GM06990 (cell line): ENCODE data around the gene SAXO2.
"Not testable (repeated sequence)": the region's sequence is repeated elsewhere in the genome, so short reads cannot be mapped to it uniquely, and the experiment has no call there.

Experiments
- DNase-seq: peaks from one replicate; pipeline ENCODE4 v3.0.0-alpha.2; 2011; ENCODE audit not compliant: insufficient read length; ENCODE audit errors: extremely low read depth
- H3K27me3 ChIP-seq: replicated peaks from 2 replicates; pipeline ENCODE4 v1.6.0; 2011; ENCODE audit warnings: low read length; ENCODE audit not compliant: control insufficient read depth, insufficient read depth
- H3K36me3 ChIP-seq: 2 replicates; pipeline ENCODE4 v1.5.1; 2011; ENCODE audit warnings: low read length; ENCODE audit not compliant: control insufficient read depth, insufficient read depth
- H3K4me3 ChIP-seq: replicated peaks from 2 replicates; pipeline ENCODE4 v1.5.1; 2011; ENCODE audit warnings: low read depth, mild to moderate bottlenecking, control low read depth, low read length
- TF ChIP-seq, protein P1 (sequence below): IDR thresholded peaks from 2 replicates; pipeline ENCODE4 v1.5.1; 2011; ENCODE audit warnings: low read length, control low read depth, mild to moderate bottlenecking, inconsistent platforms; ENCODE audit not compliant: insufficient read depth, poor library complexity, severe bottlenecking

Gene SAXO2

DNA sequence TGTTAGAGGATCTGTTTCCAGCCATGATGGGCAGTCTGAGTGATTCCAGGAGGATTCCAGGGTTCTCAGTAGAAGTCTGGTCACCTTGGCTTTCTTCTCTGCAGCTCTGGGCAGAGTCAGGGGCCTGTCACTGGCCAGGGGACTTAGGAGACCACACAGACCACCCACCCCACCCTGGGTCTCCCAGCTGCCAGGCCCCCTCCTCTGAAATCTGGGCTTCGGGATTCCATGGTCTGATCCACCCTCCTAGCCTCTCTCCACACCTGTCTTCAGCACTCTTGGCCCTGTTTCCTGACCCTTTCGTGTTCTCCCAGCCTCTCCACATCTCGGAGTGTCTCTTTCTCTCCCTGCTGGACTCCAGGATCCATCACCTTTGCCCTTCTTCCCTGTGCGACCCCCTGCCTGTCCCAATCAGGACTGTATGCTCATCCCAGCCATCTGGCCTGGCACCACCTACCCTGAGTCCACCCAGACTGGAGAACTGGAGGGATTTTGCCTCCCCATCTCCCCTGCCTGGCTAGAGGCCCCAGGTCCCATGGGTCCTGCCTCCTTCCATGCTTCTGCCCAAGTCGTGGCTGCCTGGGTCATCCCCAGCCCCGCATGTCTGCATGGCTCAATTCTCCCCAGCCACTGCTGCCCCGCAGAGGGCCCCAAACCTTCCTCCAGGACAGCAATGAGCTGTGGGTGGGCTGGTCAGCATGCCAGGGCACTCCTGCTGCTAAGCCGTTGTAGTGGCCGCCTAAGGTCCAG, 52.3 kb downstream of the SAXO2 start:
- H3K27me3 ChIP-seq = no peaks in the 10 kb centered on the region
- no peak for DNase-seq
- H3K4me3 ChIP-seq = no peak overlapping the region
- H3K36me3 ChIP-seq = no peaks in the 10 kb centered on the region
- TF ChIP-seq, protein P1, sequence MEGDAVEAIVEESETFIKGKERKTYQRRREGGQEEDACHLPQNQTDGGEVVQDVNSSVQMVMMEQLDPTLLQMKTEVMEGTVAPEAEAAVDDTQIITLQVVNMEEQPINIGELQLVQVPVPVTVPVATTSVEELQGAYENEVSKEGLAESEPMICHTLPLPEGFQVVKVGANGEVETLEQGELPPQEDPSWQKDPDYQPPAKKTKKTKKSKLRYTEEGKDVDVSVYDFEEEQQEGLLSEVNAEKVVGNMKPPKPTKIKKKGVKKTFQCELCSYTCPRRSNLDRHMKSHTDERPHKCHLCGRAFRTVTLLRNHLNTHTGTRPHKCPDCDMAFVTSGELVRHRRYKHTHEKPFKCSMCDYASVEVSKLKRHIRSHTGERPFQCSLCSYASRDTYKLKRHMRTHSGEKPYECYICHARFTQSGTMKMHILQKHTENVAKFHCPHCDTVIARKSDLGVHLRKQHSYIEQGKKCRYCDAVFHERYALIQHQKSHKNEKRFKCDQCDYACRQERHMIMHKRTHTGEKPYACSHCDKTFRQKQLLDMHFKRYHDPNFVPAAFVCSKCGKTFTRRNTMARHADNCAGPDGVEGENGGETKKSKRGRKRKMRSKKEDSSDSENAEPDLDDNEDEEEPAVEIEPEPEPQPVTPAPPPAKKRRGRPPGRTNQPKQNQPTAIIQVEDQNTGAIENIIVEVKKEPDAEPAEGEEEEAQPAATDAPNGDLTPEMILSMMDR = no peak

DNA sequence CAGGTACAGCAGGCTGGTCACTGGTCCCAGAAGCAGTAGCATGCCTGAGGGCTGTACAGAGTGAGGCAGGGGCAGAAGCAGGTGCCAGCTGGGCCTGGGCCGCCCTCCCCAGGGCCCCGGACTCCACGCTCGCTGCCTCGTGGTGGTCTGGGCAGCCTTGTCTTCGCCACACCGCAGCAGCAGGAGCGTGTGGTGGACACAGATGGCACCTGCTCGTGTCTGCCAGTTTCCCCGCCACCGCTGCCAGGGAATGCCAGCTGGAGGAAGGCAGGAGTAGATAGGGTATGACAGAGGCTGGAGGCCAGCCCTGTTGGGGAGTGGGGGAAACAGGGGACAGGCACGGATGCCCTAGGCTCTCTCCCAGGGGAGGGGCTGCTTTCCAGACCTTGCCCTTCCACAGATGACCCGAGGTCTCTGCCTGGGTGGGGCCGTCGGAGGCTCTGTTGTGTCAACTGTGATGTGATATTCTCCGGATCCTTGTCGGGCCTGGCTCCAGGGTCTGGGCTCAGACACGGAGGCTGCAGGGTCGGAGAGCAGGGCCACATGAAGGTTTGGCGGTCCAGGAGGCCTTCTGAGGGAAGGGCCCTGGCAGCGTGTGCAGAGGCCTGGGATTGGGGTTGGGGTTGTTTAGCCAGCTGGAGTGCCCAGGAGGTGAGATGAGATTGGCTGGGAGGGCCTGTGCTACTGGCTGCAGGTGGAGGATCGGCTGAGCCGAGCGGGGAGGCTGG, 53.1 kb downstream of the SAXO2 start:
- DNase-seq = no peak
- no peak overlapping the region for H3K4me3 ChIP-seq
- H3K27me3 ChIP-seq = no peaks in the 10 kb centered on the region
- H3K36me3 ChIP-seq = no peaks in the 10 kb centered on the region
- TF ChIP-seq, protein P1 = no peak

DNA sequence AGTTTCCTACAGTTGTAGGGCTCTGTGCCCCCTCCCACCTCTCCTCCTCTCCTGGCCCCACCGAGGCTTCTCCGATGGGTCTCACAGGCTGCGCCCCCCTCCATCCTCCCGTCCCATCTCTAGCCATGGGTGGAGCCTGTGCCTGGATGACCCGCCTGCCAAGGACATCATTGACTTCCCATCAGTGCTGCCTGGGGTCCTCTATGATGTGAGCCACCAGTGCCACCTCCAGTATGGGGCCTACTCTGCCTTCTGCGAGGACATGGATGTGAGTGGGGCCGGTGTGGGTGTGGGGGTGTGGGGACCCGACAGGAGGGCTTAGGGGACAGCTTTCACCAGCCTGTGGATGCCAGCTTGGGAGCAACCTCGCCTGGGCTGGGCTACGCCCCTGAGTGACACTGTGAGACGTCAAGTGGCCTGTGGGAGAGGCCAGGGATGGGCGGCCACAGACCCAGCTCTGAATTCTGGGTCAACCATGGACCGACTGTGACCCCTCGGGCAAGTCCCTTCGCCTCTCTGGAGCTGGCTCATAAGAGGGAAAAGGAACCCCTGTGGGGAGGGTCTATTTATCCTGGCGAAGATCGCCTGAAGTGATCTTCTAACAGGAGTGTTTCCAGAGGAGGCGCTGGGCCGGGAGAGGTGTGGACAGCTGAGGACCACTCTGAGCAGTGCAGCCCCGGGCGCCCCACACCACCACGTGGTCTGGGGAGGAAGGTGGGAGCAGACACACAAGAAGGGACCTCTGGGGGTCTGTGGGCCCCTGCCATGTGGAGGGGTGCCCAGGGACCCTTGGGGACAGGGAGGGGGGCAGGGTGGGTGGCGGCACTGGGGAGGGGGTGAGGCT, 53.9 kb downstream of the SAXO2 start:
- not testable (repeated sequence) for H3K36me3 ChIP-seq, H3K27me3 ChIP-seq, DNase-seq, H3K4me3 ChIP-seq

DNA sequence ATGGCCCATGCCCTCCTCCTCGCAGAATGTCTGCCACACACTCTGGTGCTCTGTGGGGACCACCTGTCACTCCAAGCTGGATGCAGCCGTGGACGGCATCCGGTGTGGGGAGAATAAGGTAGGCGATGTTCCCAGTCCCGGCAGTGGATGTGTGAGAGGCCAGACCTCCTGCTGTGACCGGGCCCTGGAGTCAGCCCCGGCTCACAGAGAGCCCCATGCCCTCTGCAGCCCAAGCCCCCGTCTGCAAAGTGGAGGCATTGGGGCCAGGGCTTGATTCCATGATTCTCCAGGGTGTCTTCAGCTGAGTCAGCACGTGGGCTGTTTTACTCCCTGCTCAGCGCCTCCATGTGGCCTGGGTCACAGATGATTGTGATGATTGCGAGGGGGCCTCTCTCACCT, 54.5 kb downstream of the SAXO2 start:
- Histone ChIP-seq H3K4me3 (no peak overlapping the region), H3K36me3 (no peaks in the 10 kb centered on the region), H3K27me3 (no peaks in the 10 kb centered on the region)
- TF ChIP-seq, protein P1 = no peak
- no peak for DNase-seq

DNA sequence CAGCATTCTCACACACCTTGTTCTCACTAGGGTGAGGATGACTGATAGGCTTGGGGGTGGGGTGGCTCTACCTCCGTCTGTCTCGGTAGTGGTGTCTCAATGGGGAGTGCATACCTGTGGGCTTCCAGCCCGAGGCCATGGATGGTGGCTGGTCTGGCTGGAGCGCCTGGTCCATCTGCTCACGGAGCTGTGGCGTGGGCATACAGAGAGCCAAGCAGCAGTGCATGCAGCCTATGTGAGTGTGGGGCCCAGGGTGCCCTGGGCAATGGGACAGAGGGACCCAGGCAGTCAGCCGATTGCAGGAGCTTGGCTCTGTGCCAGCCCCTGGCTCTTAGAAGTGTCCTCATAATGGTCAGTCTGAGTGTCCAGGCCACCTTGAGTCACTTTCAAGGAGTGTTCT, 54.9 kb downstream of the SAXO2 start:
- DNase-seq, H3K27me3 ChIP-seq, H3K4me3 ChIP-seq, H3K36me3 ChIP-seq: not testable (repeated sequence)

DNA sequence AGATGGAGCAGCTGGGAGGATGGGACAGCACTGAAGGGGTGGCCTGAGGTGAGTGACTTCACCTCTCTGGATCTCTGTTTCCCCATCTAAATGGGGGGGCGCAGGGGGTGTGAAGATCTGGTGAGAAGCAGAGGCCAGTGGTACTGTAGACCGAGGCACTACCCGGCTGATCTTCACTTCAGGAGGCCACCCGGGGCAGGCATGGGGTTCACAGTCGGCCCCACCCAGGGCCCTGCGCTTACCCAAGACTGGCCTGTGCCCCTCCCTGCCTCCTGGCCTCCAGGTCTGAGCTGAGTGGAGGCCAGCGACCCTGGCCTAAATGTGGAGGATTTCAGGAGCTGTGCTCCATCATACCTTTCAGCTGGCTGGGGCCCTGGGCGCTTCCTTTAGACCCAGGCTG, 55.7 kb downstream of the SAXO2 start:
- not testable (repeated sequence) for H3K27me3 ChIP-seq, DNase-seq, H3K36me3 ChIP-seq, H3K4me3 ChIP-seq

DNA sequence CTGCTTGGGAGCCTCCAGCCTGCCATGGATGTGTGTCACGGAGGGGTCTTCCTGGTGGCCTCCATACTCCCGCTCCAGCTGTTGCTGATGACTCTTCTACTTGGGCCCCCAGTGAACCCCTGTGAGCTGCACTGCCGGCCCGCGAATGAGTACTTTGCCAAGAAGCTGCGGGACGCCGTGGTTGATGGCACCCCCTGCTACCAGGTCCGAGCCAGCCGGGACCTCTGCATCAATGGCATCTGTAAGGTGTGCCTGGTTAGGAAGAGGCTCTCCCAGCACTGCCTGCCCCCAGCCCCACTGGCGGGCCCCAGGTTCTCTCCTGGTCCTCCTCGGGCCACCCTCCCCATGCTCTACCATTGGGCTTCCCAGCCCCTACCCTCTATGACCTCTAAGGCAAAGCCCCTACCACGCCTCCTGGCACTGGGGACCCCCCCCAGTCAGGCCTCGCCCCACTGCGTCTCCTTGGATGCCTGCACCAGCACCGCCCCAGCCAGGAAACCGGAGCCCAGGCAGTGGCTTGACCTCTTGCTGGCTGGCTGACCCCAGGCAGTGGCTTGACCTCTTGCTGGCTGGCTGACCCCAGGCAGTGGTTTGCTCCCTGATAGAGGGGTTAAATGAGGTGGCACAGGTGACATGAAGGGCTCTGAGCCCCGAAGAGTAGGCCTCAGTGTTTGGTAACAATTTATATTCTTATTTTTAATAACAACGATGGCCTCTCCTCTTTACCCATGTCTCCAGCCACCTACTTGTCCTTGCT, 57.1 kb downstream of the SAXO2 start:
- H3K27me3 ChIP-seq, H3K4me3 ChIP-seq, H3K36me3 ChIP-seq, DNase-seq: not testable (repeated sequence)

DNA sequence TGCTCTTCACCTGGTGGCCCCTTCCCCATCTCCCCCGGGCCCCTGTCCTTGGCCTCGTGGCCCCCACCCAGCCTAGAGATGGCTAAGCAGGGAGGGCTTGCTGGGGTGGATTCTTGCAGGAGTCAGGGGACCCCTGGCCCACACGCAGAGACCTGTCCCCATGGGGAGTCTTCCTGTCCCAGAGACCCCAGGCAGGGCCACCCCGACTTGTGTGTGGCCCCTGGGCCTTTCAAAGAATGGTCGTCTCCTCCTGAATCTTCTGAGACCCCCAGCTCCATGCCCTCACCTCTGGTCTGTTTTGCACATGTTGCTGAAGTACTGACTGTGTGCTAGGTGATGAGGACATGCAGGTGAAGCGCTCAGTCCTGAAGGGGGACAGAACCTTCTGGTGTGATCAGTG, 58.2 kb downstream of the SAXO2 start:
- not testable (repeated sequence) for H3K27me3 ChIP-seq, H3K36me3 ChIP-seq, H3K4me3 ChIP-seq, DNase-seq

DNA sequence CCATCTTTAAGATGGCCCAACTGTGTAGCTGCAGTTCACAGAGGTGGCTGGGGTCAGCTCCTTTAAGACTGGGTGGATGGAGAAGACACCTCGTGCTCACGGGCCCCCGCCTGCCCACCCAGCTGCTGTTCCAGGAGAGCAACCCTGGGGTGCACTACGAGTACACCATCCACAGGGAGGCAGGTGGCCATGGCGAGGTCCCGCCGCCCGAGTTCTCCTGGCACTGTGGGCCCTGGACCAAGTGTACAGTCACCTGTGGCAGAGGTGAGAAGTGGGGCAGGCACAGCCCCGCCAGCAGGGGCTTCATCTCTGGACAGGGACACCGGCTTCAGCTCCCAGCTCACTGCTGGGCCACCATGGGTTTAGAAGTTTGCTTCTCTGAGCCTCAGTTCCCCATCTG, 59.9 kb downstream of the SAXO2 start:
- H3K27me3 ChIP-seq, DNase-seq, H3K36me3 ChIP-seq, H3K4me3 ChIP-seq: not testable (repeated sequence)

DNA sequence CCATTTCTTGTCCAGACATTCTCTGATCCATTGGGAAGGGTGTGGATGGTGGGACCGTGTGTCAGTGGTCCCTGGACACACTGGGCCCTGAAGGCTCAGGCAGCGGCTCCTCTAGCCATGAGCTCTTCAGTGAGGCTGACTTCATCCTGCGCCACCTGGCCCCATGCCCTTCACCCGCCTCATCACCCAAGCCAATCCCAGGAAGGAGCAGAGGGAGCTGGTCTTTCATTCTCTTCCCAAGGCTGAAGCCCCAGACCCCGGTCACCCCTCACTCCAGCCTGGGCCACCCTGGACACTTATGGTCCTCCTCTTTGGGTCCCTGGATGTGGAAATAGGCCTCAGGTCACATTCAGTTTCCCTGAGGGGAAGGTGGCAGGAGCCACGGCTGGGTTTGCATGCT, 62.2 kb downstream of the SAXO2 start:
- not testable (repeated sequence) for H3K27me3 ChIP-seq, H3K36me3 ChIP-seq, H3K4me3 ChIP-seq, DNase-seq
